ENCODE measurements around the gene KCNIP3.

- TF ChIP-seq POLR2AphosphoS5 (IDR thresholded peaks at IDR 0.05; ENCODE audit: insufficient read depth in 1 of 2, low read depth in 1 of 2) (no peak), POLR2A (IDR thresholded peaks at IDR 0.05) (no peak), CTCF (IDR thresholded peaks at IDR 0.05) (no peak)
These were observed 30.7 kb downstream of the KCNIP3 start for GRCh38 chr2:95327861-95328260.

Measured in vagina (tissue), 2 donors.